MCF 10A (cell line): ENCODE measurements around the gene MTX1. TPM values are rescaled to one million over a fixed set of nuclear protein-coding genes. Genes with fewer than 3 reads are reported as not detected.
A peak's percentile ranks its signal among the peaks of the same experiment; 100 is the strongest.
"Not testable (repeated sequence)": the region's sequence is repeated elsewhere in the genome, so short reads cannot be mapped to it uniquely, and the experiment has no call there.

ENCODE experiments used
- BruUV-seq: library from RNA; stranded (reverse); fragments of 400-500 nt; replicated peaks from 2 replicates; lab custom pipeline; 2021; lab: Mats Ljungman, UMichigan
- CTCF ChIA-PET: fragments of 300-600 bp; sonication (Branson Sonifier 250); formaldehyde crosslinking; extraction: SDS; loops from one replicate; lab custom pipeline; 2021; ENCODE audit warnings: antibody characterized with exemption, inconsistent platforms; lab: Yijun Ruan, JAX
- POLR2A ChIA-PET: fragments of 300-600, 350-650 bp; sonication (Branson Sonifier 250); formaldehyde crosslinking; extraction: SDS; loops from one replicate; lab custom pipeline; 2020; ENCODE audit warnings: antibody characterized with exemption, inconsistent platforms; lab: Yijun Ruan, JAX
- DNase-seq: peaks from one replicate; pipeline ENCODE4 v3.0.0-alpha.2; 2018; ENCODE audit not compliant: unreplicated experiment
- H3K27ac Mint-ChIP-seq: one replicate; pipeline ENCODE4 v1.8.0; 2022; ENCODE audit warnings: mild to moderate bottlenecking, low read depth, mixed read lengths; ENCODE audit not compliant: unreplicated experiment
- H3K27me3 Mint-ChIP-seq: one replicate; pipeline ENCODE4 v1.8.0; 2022; ENCODE audit warnings: mixed read lengths; ENCODE audit not compliant: insufficient read depth, unreplicated experiment
- H3K36me3 Mint-ChIP-seq: one replicate; pipeline ENCODE4 v1.8.0; 2022; ENCODE audit warnings: mild to moderate bottlenecking, moderate library complexity, mixed read lengths; ENCODE audit not compliant: insufficient read depth, unreplicated experiment
- H3K4me1 Mint-ChIP-seq: one replicate; pipeline ENCODE4 v1.8.0; 2022; ENCODE audit warnings: mixed read lengths; ENCODE audit not compliant: insufficient read depth, unreplicated experiment
- H3K4me3 Mint-ChIP-seq: one replicate; pipeline ENCODE4 v1.8.0; 2022; ENCODE audit warnings: mild to moderate bottlenecking, moderate library complexity, mixed read lengths; ENCODE audit not compliant: unreplicated experiment
- H3K9me3 Mint-ChIP-seq: one replicate; pipeline ENCODE4 v1.8.0; 2022; ENCODE audit warnings: mixed read lengths; ENCODE audit not compliant: unreplicated experiment
- intact Hi-C: fragments of 100-400 bp; cut with micrococcal nuclease; formaldehyde crosslinking; loops from 2 replicates; pipeline ENCODE4 v1.14.1; 2022
- total RNA-seq: library from RNA; stranded (reverse); gene quantifications from 2 replicates; pipeline ENCODE4 v1.2.3, GENCODE V29; 2022
- TF ChIP-seq, protein P1 (sequence below): fragments of 200-600 bp; IDR thresholded peaks from one replicate; pipeline ENCODE4 v1.8.0; 2022; ENCODE audit warnings: antibody characterized with exemption, mild to moderate bottlenecking; ENCODE audit not compliant: unreplicated experiment

MTX1 gene
- total RNA-seq, 1 experiment from 2014 or later, result 67.4 TPM

DNA sequence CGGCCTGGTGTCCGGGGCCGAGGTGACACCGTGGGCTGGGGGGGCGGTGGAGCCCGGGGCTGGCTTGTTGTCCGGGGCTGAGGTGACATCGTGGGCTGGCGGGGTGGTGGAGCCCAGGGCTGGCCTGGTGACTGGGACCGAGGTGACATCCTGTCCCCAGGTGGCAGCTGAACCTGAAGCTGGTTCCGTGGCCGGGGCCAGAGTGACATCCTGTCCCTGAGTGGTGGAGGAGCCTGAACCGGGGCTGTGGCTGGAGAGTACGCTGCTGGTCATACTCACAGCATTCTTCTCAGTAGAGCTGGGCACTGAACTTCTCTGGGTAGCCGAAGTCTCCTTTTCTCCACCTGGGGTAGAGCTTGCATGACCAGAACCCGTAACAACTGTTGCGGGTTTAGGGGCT, 16.6 kb upstream of the MTX1 start:
- DNase-seq, result no peak
- TF ChIP-seq, protein P1, sequence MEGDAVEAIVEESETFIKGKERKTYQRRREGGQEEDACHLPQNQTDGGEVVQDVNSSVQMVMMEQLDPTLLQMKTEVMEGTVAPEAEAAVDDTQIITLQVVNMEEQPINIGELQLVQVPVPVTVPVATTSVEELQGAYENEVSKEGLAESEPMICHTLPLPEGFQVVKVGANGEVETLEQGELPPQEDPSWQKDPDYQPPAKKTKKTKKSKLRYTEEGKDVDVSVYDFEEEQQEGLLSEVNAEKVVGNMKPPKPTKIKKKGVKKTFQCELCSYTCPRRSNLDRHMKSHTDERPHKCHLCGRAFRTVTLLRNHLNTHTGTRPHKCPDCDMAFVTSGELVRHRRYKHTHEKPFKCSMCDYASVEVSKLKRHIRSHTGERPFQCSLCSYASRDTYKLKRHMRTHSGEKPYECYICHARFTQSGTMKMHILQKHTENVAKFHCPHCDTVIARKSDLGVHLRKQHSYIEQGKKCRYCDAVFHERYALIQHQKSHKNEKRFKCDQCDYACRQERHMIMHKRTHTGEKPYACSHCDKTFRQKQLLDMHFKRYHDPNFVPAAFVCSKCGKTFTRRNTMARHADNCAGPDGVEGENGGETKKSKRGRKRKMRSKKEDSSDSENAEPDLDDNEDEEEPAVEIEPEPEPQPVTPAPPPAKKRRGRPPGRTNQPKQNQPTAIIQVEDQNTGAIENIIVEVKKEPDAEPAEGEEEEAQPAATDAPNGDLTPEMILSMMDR, result no peak
- Mint-ChIP-seq H3K4me3 (peak overlapping the region; percentile 94), H3K27me3 (no peaks in the 10 kb centered on the region), H3K4me1 (peaks cover 44% of the 10 kb centered on the region), H3K9me3 (no peaks in the 10 kb centered on the region), H3K36me3 (peaks cover 43% of the 10 kb centered on the region), H3K27ac (peak overlapping the region; percentile 100)
- BruUV-seq, result no TSS peak
- ChIA-PET CTCF (interaction anchor here (0.6 to 7.6 kb wide), 8 partner anchors 14 to 459 kb away, joined by 3 to 111 read pairs (median 13); partner anchors contain the start of genes KRTCAP2, MTX1, THBS3 and TRIM46), POLR2A (interaction anchor here (0.8 to 6.7 kb wide), 6 partner anchors 12 to 219 kb away, joined by 3 to 215 read pairs (median 33); partner anchors contain the start of genes EFNA1, KRTCAP2, MTX1 and THBS3)
- intact Hi-C loops, result loop anchor here (2.0 to 5.0 kb wide), 2 partner anchors 15 to 35 kb away; no protein-coding TSS in a partner anchor

DNA sequence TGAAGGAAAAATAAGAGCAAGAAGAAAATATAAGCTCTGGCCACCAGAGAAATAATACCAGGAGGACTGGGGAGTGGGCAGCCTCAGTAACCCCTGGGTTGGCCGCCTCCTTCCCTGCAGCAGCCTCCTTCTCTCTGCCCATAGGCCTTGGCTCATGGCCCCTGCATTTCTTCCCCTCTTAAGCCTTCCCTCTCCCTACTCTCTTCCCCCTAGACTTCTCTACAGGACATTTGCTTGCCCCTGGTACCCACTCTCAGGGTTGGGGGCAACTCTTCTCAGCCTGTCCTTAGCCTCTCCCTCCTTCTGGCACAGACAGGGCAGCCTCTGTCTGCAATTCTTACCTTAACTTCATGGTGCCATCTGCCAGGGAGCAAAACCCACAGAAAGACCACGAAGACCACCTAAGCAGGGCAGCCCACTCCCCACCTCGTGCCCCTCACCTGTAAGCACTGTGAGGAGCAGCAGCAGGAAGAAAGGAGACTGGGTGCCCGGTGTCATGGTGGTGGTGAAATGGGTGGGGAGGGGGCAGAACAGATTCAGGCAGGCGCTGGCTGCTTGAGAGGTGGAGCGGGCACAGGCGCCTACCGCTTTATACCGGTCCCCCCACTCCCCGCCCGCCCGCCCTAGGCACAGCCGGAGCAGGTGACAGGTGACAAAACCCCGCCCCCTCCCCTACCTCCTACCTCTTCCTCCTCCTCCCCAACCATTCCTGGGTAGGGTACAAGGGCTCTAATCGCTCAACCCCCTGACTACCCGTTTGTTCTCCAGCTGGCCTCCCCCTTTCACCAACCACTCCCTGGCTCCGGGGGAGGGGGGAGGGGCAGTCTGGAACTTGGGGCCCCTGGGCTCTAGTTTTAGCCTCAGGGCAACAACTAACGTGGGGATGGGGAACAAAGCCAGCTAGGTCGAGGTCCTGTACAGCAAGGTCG, 15.9 kb upstream of the MTX1 start:
- H3K9me3 Mint-ChIP-seq, result no peaks in the 10 kb centered on the region
- peaks cover 39% of the 10 kb centered on the region for H3K4me1 Mint-ChIP-seq
- TSS peak; percentile 46 for BruUV-seq
- ChIA-PET CTCF (interaction anchor here (0.6 to 7.6 kb wide), 18 partner anchors 8 to 458 kb away, joined by 3 to 111 read pairs (median 7); partner anchors contain the start of genes KRTCAP2, MSTO1, MTX1 and THBS3), POLR2A (interaction anchor here (0.6 to 6.7 kb wide), 26 partner anchors 13 to 799 kb away, joined by 3 to 215 read pairs (median 6); partner anchors contain the start of genes ADAM15, CLK2, EFNA1 and ENTREP3)
- H3K4me3 Mint-ChIP-seq, result peak overlapping the region; percentile 94
- H3K36me3 Mint-ChIP-seq, result peaks cover 41% of the 10 kb centered on the region
- no peaks in the 10 kb centered on the region for H3K27me3 Mint-ChIP-seq
- H3K27ac Mint-ChIP-seq, result peak overlapping the region; percentile 100
- DNase-seq, result peak; percentile 94
- TF ChIP-seq, protein P1, result no peak
- intact Hi-C loops, result loop anchor here (2.0 to 5.0 kb wide), 2 partner anchors 16 to 35 kb away; no protein-coding TSS in a partner anchor

DNA sequence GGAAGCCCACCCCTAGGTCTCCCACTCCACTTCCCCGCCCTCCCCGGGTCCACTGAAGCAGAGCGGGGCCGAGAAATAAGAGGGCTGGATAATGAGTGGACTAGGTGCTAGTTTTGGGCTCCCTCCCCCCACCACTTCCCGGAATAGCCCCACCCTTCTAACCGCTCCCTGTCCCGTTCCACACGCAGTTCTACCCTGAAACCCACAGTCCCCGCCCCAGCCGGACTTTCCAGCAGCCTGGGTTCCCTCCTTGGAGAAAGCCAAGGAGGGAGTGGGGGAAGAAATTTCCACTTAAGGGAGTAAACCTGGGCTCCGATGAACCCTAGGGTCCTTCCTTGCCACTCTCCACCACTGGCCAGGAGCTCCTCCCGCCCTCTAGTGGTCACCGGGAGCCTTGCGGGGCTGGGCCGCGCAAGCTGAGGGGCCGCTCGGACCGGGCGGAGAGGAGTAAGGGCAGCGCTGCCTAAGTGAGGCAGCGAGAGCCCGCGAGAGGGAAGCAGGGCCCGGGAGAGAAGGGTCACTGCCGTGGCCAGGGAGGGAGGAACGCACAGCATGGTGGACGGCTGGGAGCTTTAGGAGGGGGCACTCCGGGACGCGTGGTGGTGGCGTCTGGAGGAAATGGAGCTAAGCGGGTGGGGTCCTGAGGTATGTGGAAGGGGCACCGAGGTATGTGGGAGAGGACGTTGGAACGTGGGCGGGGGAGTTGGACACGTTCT, 15.1 kb upstream of the MTX1 start:
- ChIA-PET POLR2A (interaction anchor here (0.6 to 6.7 kb wide), 38 partner anchors 13 to 1882 kb away, joined by 3 to 215 read pairs (median 5); partner anchors contain the start of genes ADAM15, CKS1B, CLK2 and EFNA1), CTCF (interaction anchor here (0.5 to 7.6 kb wide), 30 partner anchors 9 to 454 kb away, joined by 3 to 111 read pairs (median 4); partner anchors contain the start of genes KRTCAP2, MSTO1, MTX1 and PMVK)
- Mint-ChIP-seq H3K4me1 (peaks cover 32% of the 10 kb centered on the region), H3K27ac (peak overlapping the region; percentile 100), H3K4me3 (peak overlapping the region; percentile 94), H3K27me3 (no peaks in the 10 kb centered on the region), H3K9me3 (no peaks in the 10 kb centered on the region), H3K36me3 (peaks cover 41% of the 10 kb centered on the region)
- intact Hi-C loops, result loop anchor here (2.0 to 5.0 kb wide), 2 partner anchors 17 to 34 kb away; no protein-coding TSS in a partner anchor
- no TSS peak for BruUV-seq
- TF ChIP-seq, protein P1, result peak; percentile 99
- DNase-seq, result peak; percentile 100

GRCh38 chr1:155193991-155194240, 14.6 kb upstream of the MTX1 start:
- H3K9me3 Mint-ChIP-seq, H3K27me3 Mint-ChIP-seq, BruUV-seq, DNase-seq: not testable (repeated sequence)
- ChIA-PET POLR2A (interaction anchor here (0.7 to 6.7 kb wide), 35 partner anchors 12 to 927 kb away, joined by 3 to 215 read pairs (median 6); partner anchors contain the start of genes ASH1L, CKS1B, CLK2 and EFNA1), CTCF (interaction anchor here (0.5 to 7.6 kb wide), 28 partner anchors 9 to 454 kb away, joined by 3 to 111 read pairs (median 4); partner anchors contain the start of genes KRTCAP2, MSTO1, MTX1 and PMVK)
- Mint-ChIP-seq H3K4me1 (peaks cover 32% of the 10 kb centered on the region), H3K27ac (peak overlapping the region; percentile 100), H3K4me3 (peak overlapping the region; percentile 94), H3K36me3 (peaks cover 44% of the 10 kb centered on the region)
- intact Hi-C loops, result loop anchor here (2.0 to 5.0 kb wide), 2 partner anchors 17 to 33 kb away; no protein-coding TSS in a partner anchor
